T-helper 22 cell (primary cell): ENCODE data around the gene SRSF6.
"Not testable (repeated sequence)": the region's sequence is repeated elsewhere in the genome, so short reads cannot be mapped to it uniquely, and the experiment has no call there.

ENCODE experiments used
- DNase-seq: peaks from one replicate; pipeline ENCODE4 v3.0.0-alpha.2; 2020; ENCODE audit warnings: low read depth

Gene SRSF6

DNA sequence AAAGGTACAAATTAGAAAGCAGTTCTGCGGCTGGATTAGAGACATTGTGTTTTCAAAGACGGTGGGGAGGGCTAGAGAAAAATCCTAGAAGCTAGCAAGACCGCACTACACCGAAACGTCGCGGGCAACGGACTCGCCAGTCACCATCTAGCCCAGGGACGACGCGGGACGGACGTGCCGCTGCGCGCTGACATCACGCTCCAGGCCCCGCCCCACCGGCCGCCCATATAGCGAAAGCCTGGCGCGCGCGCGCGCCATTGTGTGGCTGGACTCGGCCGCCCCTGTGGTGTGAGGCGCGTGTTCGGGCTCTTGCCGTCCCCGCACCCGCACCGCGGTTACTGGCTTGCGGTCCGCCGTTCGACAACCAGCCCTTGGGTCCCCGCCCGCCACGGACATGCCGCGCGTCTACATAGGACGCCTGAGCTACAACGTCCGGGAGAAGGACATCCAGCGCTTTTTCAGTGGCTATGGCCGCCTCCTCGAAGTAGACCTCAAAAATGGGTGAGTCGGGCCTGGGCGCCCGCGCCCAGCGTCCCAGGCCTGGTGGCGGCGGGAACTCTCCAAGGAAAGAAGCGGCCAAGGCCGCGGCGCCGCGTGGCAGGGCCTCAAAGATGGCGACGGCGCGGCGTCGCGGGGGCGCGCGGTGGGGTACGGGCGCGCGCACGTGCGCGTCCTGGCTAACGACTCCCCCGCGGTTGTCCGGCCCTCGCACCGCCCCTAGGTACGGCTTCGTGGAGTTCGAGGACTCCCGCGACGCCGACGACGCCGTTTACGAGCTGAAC lies at the start of gene SRSF6:
Gene SRSF6, plus strand, starts transcription at position 257 of the 782 bp plus-strand sequence. Its CDS starts 138 bp downstream, at position 395.
- DNase-seq = peak; percentile 80

GRCh38 chr20:43408848-43409576 lies 48.7 kb upstream of the SRSF6 start:
- no peak for DNase-seq

GRCh38 chr20:43409577-43409913 lies 48.2 kb upstream of the SRSF6 start:
- DNase-seq = no peak

- DNase-seq = no peak
Measured at GRCh38 chr20:43415661-43416430, 41.9 kb upstream of the SRSF6 start.

DNA sequence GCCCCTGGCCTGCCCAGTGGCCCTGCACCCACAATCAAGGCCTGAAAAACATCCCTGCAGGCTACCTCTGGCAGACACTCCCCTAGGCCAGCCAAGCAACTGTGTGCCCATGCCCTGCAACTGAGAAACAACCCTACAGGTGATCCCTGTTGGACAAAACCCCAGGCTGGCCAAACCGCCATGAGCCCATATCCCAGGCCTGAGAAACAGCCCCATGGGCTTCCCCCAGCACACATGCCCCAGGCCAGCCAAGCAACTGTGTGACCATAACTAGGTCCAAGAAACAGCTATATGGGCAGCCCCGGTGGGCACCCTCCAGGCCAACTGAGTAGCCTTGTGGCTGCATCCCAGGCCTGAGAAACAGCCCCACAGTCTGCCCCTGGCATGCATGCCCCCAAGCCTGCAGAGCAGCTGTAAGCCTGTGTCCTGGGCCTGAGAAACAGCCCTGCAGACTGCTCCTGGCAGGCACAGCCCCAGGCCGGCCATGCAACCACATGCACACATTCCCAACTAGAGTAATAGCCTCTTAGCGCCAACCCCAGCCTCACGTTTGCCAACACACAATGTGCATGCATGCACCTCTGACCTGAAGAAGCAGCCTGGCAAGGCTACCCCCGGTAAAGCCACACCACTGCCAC lies 41.0 kb upstream of the SRSF6 start:
- DNase-seq = no peak

DNA sequence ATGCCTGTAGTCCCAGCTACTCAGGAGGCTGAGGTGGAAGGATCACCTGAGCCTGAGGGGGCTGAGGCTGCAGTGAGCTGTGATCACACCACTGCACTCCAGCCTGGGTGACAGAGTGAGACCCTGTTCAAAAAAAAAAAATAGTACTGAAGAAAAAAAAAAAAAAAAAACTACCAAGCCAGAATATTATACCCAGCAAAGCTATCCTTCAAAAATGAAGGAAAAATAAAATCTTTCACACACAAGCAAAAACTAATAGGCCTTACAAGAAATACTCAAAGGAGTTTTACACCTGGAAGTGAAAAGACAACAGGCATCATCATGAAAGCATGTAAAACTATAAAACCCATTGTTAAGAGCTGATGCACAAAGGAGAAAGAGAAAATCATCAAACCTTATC lies 37.5 kb upstream of the SRSF6 start:
- DNase-seq = no peak

- DNase-seq = not testable (repeated sequence)
Measured at GRCh38 chr20:43420913-43421312, 36.8 kb upstream of the SRSF6 start.

DNA sequence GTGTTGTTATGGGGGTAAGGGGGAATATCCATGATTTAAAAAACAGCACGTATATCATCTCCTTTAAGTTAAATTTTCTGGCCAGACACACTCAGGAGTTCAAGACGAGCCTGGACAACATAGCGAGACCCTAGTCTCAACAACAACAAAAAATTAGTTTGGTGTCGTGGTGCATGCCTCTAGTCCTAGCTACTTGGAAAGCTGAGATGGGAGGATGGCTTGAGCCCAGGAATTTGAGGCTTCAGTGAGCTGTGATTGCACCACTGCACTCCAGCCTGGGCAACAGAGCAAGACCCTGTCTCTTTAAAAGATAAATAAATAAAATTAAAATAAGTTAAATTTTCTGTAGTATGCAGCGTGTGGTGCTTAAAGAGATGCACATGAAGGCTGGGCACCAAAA lies 31.5 kb upstream of the SRSF6 start:
- DNase-seq = no peak

GRCh38 chr20:43430265-43431133 lies 27.2 kb upstream of the SRSF6 start:
- DNase-seq = no peak

DNA sequence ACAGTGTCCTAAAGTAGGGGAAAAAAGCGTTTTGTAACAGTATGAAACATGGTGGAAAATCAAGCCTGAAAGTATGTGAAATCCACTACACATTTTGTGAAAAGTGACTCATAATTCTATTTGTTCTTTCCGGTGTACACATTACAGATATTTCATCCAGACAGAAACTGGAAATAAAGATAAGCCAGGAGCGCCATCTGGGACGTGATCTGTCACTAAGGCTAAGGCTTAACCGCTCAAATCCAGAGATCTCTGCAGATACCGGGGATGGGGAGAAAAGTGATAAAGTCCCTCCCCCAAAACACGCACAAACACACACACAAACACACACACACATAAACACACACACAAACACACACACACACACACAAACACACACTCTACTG lies 26.6 kb upstream of the SRSF6 start:
- DNase-seq = no peak

DNA sequence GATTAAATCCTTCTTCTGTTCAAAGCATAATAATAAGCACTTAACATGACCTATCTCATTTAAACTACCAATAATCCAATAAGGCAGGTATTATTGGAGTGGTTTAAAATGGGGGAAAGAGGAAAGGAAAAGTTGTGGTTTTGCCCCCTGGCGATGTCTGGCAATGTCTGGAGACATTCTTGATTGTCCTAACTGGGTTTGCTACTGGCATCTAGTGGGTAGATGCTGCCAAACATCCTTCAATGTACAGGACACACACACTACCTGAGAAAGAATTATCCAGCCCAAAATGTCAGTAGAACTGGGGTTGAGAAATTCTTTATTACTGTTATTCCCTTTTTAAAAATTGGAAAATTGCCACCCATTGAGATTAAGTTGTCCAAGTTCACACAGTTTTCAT lies 25.2 kb upstream of the SRSF6 start:
- no peak for DNase-seq

- DNase-seq = no peak
Measured at GRCh38 chr20:43433250-43433854, 24.3 kb upstream of the SRSF6 start.

DNA sequence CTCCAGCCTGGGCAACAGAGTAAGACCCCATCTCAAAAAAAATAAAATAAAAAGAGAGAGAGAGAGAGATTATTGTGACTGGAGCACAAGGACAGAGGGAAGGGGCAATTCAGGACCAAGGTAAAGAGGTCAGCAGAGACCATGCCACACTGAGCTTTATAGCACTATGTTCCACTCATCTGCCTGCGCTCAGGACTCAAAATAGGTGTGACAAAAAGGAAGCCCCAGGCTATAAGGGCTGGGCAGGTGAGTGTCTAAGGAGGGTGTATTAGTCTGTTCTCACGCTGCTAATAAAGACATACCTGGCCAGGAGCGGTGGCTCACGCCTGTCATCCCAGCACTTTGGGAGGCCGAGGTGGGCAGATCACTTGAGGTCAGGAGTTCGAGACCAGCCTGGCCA lies 23.1 kb upstream of the SRSF6 start:
- no peak for DNase-seq

DNA sequence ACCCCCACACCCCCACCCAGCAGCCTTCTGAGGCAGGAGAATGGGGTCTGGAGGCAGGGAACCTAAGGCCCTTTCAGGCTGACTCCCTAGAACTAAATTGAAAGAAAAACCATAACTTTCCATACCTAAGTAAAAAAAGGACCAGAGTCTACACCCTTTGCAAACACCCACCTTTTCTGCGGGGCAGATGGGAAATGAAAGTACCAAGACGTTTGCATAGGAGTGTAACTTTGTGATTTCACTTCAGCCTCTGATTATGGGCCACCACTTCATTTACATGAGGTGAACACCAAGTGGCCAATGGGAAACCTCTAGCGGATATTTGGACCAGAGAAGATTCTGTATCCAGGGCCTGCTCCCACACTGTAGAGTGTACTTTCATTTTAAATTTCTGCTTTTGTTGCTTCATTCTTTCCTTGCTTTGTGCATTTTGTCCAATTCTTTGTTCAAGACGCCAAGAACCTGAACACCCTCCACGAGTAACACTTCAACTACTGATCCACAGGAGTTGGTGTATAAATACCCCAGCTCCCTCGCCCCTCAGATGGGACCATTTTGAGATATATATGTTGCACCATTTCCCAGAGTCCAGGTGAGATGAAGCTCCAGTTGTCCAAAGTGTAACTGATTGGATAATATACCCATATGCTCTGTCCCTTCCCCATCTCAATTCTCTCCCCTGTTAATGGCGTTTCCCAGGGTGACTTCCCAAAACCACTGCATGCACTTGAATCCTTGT lies 18.9 kb upstream of the SRSF6 start:
- DNase-seq = no peak

DNA sequence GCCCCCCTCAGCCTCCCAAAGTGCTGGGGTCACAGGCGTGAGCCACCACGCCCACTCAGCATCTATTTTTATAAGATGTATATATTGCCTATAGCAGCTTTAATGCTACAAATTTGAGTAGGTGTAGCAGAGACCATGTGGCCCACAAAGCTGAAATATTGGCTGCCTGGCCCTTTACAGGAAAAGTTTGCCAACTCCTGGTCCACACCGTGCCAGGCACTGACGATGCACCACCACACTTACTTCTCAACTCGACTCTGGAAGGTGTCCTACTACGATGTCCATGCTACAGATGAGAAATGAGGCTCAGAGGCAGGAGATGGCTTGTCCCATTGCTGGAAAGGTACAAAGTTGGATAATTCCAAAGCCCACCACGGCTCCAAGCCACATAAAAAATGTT lies 17.2 kb upstream of the SRSF6 start:
- DNase-seq = no peak

DNA sequence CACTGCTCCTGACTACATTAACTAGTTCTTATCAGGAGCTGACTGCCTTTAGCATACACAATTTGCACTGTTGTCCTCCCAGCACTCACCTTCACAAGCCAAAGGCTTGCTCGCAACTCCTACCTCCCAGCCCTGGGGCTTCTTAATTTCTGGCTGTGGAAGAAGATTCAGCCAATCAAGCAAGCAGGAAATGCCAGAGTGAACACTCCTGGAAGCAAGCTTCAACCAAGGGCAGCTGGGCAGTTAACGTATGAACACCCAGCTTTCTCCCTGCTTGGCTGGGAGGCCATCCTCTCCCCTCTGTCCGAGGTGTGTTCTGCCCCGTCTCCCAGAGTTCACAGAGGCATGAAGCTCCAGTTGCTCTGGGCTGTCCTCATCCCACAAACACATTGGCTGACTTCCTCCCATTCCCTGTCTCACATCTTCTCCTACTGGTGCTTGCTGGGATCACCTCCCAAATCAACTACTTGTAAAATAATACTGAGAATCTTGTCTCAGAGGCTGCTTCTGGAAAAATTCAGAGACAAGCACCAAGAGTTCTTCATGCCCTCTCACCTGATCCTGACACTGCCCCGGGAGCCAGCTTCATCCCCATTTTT lies 15.3 kb upstream of the SRSF6 start:
- no peak for DNase-seq

GRCh38 chr20:43444107-43444506 lies 13.6 kb upstream of the SRSF6 start:
- DNase-seq = no peak

GRCh38 chr20:43446361-43446879 lies 11.3 kb upstream of the SRSF6 start:
- DNase-seq = no peak

DNA sequence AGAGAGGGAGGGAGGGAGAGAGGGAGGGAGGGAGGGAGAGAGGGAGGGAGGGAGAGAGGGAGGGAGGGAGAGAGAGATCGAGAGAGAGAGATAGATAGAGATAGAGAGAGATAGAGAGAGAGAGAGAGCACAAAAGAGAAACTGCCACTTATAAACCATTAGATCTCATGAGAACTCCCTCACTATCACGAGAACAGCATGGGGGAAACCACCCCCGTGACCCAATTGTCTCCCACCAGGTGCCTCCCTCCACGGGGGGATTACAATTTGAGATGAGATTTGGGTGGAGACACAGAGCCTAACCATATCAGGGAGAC lies 9.3 kb upstream of the SRSF6 start:
- DNase-seq = not testable (repeated sequence)
